GM12864 (cell line): ENCODE results near the gene PLCB4.

Experiments used
- DNase-seq: peaks from one replicate; pipeline ENCODE4 v3.0.0-alpha.2; 2011; ENCODE audit warnings: low read depth
- H3K4me3 ChIP-seq: 2 replicates; pipeline ENCODE4 v1.5.1; 2011; ENCODE audit warnings: mild to moderate bottlenecking, low read depth, low read length, control low read depth
- TF ChIP-seq, protein P1 (sequence below): IDR thresholded peaks from 2 replicates; pipeline ENCODE4 v1.5.1; 2011; ENCODE audit warnings: low read depth, mild to moderate bottlenecking, moderate library complexity, low read length, control low read depth, inconsistent platforms; ENCODE audit errors: missing control alignments

The PLCB4 gene

GRCh38 chr20:9099372-9099771 is 30.5 kb downstream of the PLCB4 start:
- H3K4me3 ChIP-seq: no peak overlapping the region
- no peak for DNase-seq
- TF ChIP-seq, protein P1, sequence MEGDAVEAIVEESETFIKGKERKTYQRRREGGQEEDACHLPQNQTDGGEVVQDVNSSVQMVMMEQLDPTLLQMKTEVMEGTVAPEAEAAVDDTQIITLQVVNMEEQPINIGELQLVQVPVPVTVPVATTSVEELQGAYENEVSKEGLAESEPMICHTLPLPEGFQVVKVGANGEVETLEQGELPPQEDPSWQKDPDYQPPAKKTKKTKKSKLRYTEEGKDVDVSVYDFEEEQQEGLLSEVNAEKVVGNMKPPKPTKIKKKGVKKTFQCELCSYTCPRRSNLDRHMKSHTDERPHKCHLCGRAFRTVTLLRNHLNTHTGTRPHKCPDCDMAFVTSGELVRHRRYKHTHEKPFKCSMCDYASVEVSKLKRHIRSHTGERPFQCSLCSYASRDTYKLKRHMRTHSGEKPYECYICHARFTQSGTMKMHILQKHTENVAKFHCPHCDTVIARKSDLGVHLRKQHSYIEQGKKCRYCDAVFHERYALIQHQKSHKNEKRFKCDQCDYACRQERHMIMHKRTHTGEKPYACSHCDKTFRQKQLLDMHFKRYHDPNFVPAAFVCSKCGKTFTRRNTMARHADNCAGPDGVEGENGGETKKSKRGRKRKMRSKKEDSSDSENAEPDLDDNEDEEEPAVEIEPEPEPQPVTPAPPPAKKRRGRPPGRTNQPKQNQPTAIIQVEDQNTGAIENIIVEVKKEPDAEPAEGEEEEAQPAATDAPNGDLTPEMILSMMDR: no peak

DNA sequence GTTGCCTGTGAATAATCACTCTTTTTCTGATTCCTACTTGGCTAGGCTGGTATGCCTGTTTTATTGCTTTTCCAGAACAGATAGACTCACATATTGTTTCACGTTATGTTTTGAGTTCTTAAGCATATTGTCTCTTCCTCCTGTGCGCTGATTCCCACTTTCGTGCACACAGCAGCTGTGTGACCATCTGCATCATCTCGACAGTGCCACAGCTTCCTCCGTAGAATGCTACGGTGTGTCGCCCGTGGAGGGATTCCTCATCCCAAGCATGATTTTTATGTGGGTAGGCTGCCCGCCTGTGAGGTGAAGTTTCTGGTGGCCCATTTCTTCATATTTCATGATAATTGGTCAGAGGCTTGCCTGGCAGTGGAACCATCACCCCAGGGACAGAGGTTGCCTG is 31.8 kb downstream of the PLCB4 start:
- TF ChIP-seq, protein P1: no peak
- no peak for DNase-seq
- no peak overlapping the region for H3K4me3 ChIP-seq

- TF ChIP-seq, protein P1: no peak
- DNase-seq: no peak
Observed at GRCh38 chr20:9102456-9102855, 33.6 kb downstream of the PLCB4 start.

GRCh38 chr20:9103955-9104354 is 35.1 kb downstream of the PLCB4 start:
- no peak overlapping the region for H3K4me3 ChIP-seq
- no peak for DNase-seq
- TF ChIP-seq, protein P1: no peak

More at GRCh38 chr20:9102456-9102855, 33.6 kb downstream of the PLCB4 start:
- H3K4me3 ChIP-seq: no peak overlapping the region

DNA sequence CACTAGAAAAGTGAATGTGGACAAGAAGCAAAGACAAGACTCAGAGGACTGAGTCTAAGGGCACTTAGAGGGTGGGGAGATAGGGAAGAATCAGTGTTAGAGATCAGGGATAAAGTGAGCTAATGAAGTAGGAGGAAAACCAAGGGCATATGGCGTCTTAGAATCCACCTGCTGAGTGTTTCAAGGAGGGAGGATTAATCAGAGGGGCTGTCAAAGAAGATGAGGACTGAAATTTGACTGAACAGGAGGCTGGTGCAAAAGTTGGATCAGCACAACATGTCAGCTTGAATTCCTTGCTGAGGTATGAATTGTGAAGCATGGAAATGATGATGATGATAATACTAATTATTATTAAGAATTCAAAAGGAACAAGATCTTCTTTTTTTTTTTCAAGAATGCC is 39.4 kb downstream of the PLCB4 start:
- no peak for DNase-seq
- TF ChIP-seq, protein P1: no peak
- no peak overlapping the region for H3K4me3 ChIP-seq

DNA sequence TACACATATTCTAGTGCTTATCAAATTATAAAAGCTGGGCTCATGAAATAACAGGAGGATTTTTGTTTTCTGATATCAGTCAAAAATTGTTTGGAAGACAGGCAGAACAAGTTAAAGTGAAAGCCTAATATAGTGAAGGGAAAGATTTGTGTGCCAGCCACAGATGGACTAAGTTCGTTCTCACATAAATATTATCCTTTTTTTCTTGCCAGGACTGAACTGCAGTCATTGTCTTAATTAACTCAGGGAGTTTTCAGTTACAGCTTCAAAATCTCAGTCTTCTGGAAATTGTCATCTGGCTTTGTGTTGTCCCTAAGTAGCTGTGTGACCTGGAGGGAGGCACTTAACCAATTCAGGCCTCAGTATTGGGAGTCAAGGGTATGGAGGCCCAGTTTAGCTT is 40.7 kb downstream of the PLCB4 start:
- TF ChIP-seq, protein P1: no peak
- DNase-seq: no peak
- H3K4me3 ChIP-seq: no peak overlapping the region

- DNase-seq: no peak
Observed at GRCh38 chr20:9110365-9110764, 41.5 kb downstream of the PLCB4 start.

More at GRCh38 chr20:9110365-9110764, 41.5 kb downstream of the PLCB4 start:
- TF ChIP-seq, protein P1: no peak
- H3K4me3 ChIP-seq: no peak overlapping the region
